Panc1 (cell line): ENCODE data around the gene ELOVL6. TPM values are rescaled to one million over a fixed set of nuclear protein-coding genes. Genes with fewer than 3 reads are reported as not detected.

Experiments
- ATAC-seq: fragments of 200-7000 bp; cut with Tn5 transposase; 2 replicates; pipeline ENCODE4 v1.9.1; 2020; ENCODE audit warnings: mild to moderate bottlenecking, moderate library complexity
- BruUV-seq: library from RNA; stranded (reverse); fragments of 400-500 nt; replicated peaks from 2 replicates; lab custom pipeline; 2021; lab: Mats Ljungman, UMichigan
- CTCF ChIA-PET: fragments of 300-600 bp; sonication (Branson Sonifier 250); formaldehyde crosslinking; loops from one replicate; lab custom pipeline; 2022; ENCODE audit warnings: antibody characterized with exemption; lab: Charles Lee
- POLR2A ChIA-PET: fragments of 300-600 bp; sonication (Branson Sonifier 250); formaldehyde crosslinking; loops from one replicate; lab custom pipeline; 2022; ENCODE audit warnings: antibody characterized with exemption; lab: Charles Lee
- DNase-seq: peaks from one replicate; pipeline ENCODE4 v3.0.0-alpha.2; 2010; ENCODE audit warnings: low read depth, low spot score
- H3K27ac ChIP-seq: 2 replicates; pipeline ENCODE4 v1.5.1; 2011; ENCODE audit warnings: mild to moderate bottlenecking, low read length, inconsistent platforms
- H3K27me3 ChIP-seq: fragments of 200-500 bp; sonication (Bioruptor generic); 2 replicates; pipeline ENCODE4 v1.6.0; 2014; ENCODE audit warnings: low read length, inconsistent platforms; ENCODE audit not compliant: control insufficient read depth, insufficient read depth
- H3K36me3 ChIP-seq: fragments of 200-500 bp; sonication (Bioruptor generic); 2 replicates; pipeline ENCODE4 v1.5.1; 2014; ENCODE audit warnings: inconsistent platforms, mild to moderate bottlenecking, low read length, moderate library complexity; ENCODE audit not compliant: control insufficient read depth, insufficient read depth
- H3K4me1 ChIP-seq: 2 replicates; pipeline ENCODE4 v1.5.1; 2011; ENCODE audit warnings: inconsistent platforms, mild to moderate bottlenecking, low read length, moderate library complexity; ENCODE audit not compliant: control insufficient read depth, insufficient read depth
- H3K4me3 ChIP-seq, 2 experiments: 2 replicates each; pipeline ENCODE4 v1.5.1; 2011 to 2012; ENCODE audit warnings: low read depth in 2 of 2, low read length in 2 of 2, mild to moderate bottlenecking in 2 of 2, inconsistent platforms in 1 of 2, moderate library complexity in 1 of 2
- H3K9me3 ChIP-seq: fragments of 200-500 bp; sonication (Bioruptor generic); 2 replicates; pipeline ENCODE4 v1.5.1; 2014; ENCODE audit warnings: low read depth, mild to moderate bottlenecking, inconsistent platforms, low read length, moderate library complexity; ENCODE audit not compliant: control insufficient read depth, insufficient read depth
- CTCF ChIP-seq: fragments of 450-650 bp; IDR thresholded peaks from 2 replicates; pipeline ENCODE4 v1.5.1; 2017; ENCODE audit warnings: mild to moderate bottlenecking
- POLR2AphosphoS5 ChIP-seq: IDR thresholded peaks from 2 replicates; pipeline ENCODE4 v1.6.1; 2012; ENCODE audit warnings: mild to moderate bottlenecking, low read depth, low read length, moderate library complexity
- REST ChIP-seq, 2 experiments: IDR thresholded peaks; 2 replicates each; pipeline ENCODE4 v1.6.1; 2011 to 2012; ENCODE audit warnings: low read depth in 2 of 2, control low read depth in 1 of 2, low read length in 1 of 2, mild to moderate bottlenecking in 1 of 2, moderate library complexity in 1 of 2; ENCODE audit not compliant: insufficient read depth in 1 of 2
- SIN3A ChIP-seq: IDR thresholded peaks from 2 replicates; pipeline ENCODE4 v1.6.1; 2012; ENCODE audit warnings: low read depth, mild to moderate bottlenecking, low read length, moderate library complexity, borderline replicate concordance; ENCODE audit not compliant: insufficient read depth
- TCF7L2 ChIP-seq: IDR thresholded peaks from 2 replicates; pipeline ENCODE4 v1.6.1; 2011; ENCODE audit warnings: mild to moderate bottlenecking, low read depth, low read length, inconsistent platforms
- in situ Hi-C: cut with HindIII; loops from 2 replicates; pipeline ENCODE4 v1.10.0; 2016; ENCODE audit warnings: low sequenced_read_pairs, low pct_unique_long_range_greater_than_20kb
- intact Hi-C: fragments of 100-400 bp; cut with micrococcal nuclease; formaldehyde crosslinking; loops from one replicate; pipeline ENCODE4 v1.10.0; 2022; ENCODE audit not compliant: unreplicated experiment
- total RNA-seq: library from RNA; stranded (reverse); gene quantifications from one replicate; pipeline ENCODE4 v1.2.1, GENCODE V29; 2021; ENCODE audit not compliant: unreplicated experiment

ELOVL6 gene
- total RNA-seq, 1 experiment from 2014 or later = 0.54 TPM

- H3K36me3 ChIP-seq = no peaks in the 10 kb centered on the region
- DNase-seq = no peak
- BruUV-seq = no TSS peak
- no peaks in the 10 kb centered on the region for H3K4me1 ChIP-seq
- no peak overlapping the region for H3K27ac ChIP-seq
- in situ Hi-C loops (no loop called here), intact Hi-C loops (no loop called here)
- no peak for ATAC-seq
- POLR2A ChIA-PET = no interaction called here
- TF ChIP-seq REST (IDR thresholded peaks at IDR 0.05; ENCODE audit: insufficient read depth in 1 of 2, low read depth in 2 of 2, low read length in 1 of 2) (no peak), TCF7L2 (no peak), POLR2AphosphoS5 (no peak), SIN3A (no peak), CTCF (no peak)
- H3K4me3 ChIP-seq = no peak overlapping the region
- CTCF ChIA-PET = no interaction called here
- no peaks in the 10 kb centered on the region for H3K9me3 ChIP-seq
- no peaks in the 10 kb centered on the region for H3K27me3 ChIP-seq
Observed at GRCh38 chr4:110164251-110164650, 34.2 kb downstream of the ELOVL6 start.

GRCh38 chr4:110163327-110164069 is 34.9 kb downstream of the ELOVL6 start:
- H3K4me1 ChIP-seq = no peaks in the 10 kb centered on the region
- no peak overlapping the region for H3K27ac ChIP-seq
- TF ChIP-seq POLR2AphosphoS5 (no peak), REST (IDR thresholded peaks at IDR 0.05; ENCODE audit: insufficient read depth in 1 of 2, low read depth in 2 of 2, low read length in 1 of 2) (no peak), CTCF (no peak), TCF7L2 (no peak), SIN3A (no peak)
- no TSS peak for BruUV-seq
- H3K36me3 ChIP-seq = no peaks in the 10 kb centered on the region
- ChIA-PET CTCF (no interaction called here), POLR2A (no interaction called here)
- in situ Hi-C loops (no loop called here), intact Hi-C loops (no loop called here)
- no peak overlapping the region for H3K4me3 ChIP-seq
- no peaks in the 10 kb centered on the region for H3K9me3 ChIP-seq
- H3K27me3 ChIP-seq = no peaks in the 10 kb centered on the region
- ATAC-seq (no peak), DNase-seq (no peak)
